Breast epithelium (tissue), 3 donors: ENCODE results near the gene LMTK3.

Source experiments
- POLR2A ChIP-seq: fragments of 450-650 bp; IDR thresholded peaks from one replicate; pipeline ENCODE4 v1.6.1; 2016; ENCODE audit warnings: antibody characterized with exemption, mild to moderate bottlenecking, moderate library complexity
- POLR2AphosphoS5 ChIP-seq, 3 donors: sonication (generic); formaldehyde crosslinking; IDR thresholded peaks; one replicate each; pipeline ENCODE4 v1.6.1; 2017; ENCODE audit warnings: antibody characterized with exemption in 3 of 3
- TF ChIP-seq, protein P1 (sequence below), 3 donors: fragments of 450-650 bp; IDR thresholded peaks; one replicate each; pipeline ENCODE4 v1.5.1; 2016 to 2017; ENCODE audit warnings: antibody characterized with exemption in 3 of 3, mild to moderate bottlenecking in 3 of 3, moderate library complexity in 3 of 3

DNA sequence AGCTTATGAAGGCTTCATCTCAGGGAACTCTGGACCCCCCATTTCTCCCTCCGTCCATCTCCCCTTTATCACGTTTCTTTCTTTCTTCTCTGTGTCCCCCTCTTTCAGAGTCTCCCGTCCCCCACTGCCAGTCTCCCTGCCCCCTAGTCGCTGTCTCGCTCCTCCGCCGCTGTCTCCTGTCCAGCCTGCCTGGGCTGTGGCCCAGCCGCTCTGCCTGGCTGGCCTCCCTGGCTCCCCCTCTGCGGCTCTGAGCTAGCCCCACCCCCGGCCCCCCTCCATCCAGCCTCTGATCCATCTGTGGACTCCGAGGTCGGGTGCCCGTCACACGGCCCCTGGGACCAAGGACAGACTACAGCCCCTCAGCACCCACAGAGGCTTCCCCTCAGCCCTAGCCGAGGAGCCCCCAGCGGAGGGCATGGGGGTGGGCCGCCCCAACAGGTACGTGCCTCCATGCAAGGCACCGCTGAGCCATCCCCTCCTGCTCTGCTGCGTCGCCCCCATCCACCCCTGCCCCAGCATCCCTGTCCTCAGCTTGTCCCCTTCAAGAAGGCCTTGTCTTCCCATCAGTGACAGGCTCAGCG lies 57.4 kb downstream of the LMTK3 start:
- TF ChIP-seq, protein P1, sequence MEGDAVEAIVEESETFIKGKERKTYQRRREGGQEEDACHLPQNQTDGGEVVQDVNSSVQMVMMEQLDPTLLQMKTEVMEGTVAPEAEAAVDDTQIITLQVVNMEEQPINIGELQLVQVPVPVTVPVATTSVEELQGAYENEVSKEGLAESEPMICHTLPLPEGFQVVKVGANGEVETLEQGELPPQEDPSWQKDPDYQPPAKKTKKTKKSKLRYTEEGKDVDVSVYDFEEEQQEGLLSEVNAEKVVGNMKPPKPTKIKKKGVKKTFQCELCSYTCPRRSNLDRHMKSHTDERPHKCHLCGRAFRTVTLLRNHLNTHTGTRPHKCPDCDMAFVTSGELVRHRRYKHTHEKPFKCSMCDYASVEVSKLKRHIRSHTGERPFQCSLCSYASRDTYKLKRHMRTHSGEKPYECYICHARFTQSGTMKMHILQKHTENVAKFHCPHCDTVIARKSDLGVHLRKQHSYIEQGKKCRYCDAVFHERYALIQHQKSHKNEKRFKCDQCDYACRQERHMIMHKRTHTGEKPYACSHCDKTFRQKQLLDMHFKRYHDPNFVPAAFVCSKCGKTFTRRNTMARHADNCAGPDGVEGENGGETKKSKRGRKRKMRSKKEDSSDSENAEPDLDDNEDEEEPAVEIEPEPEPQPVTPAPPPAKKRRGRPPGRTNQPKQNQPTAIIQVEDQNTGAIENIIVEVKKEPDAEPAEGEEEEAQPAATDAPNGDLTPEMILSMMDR (IDR thresholded peaks at IDR 0.05): no peak
- TF ChIP-seq POLR2A (no peak), POLR2AphosphoS5 (IDR thresholded peaks at IDR 0.05) (no peak)
